Regular cardiac myocyte (primary cell): ENCODE data around the gene HEATR5B. TPM values are rescaled to one million over a fixed set of nuclear protein-coding genes. Genes with fewer than 3 reads are reported as not detected.

Experiments used
- total RNA-seq: library from RNA; depleted of rRNA; stranded (reverse); fragments of >200 nt; gene quantifications from 2 replicates; pipeline ENCODE4 v1.2.3, GENCODE V29; 2014

The HEATR5B gene
- 19.9 and 27.9 TPM in 2 replicates for total RNA-seq

GRCh38 chr2:37083873-37084794 lies at the start of gene HEATR5B, which contains the start of gene GPATCH11:
TSS of gene HEATR5B (minus strand) at chr2:37084372. CDS start at chr2:37083414, 958 bp downstream.
TSS of gene GPATCH11 (plus strand) at chr2:37084518. CDS start at chr2:37088382, 3,864 bp downstream.

DNA sequence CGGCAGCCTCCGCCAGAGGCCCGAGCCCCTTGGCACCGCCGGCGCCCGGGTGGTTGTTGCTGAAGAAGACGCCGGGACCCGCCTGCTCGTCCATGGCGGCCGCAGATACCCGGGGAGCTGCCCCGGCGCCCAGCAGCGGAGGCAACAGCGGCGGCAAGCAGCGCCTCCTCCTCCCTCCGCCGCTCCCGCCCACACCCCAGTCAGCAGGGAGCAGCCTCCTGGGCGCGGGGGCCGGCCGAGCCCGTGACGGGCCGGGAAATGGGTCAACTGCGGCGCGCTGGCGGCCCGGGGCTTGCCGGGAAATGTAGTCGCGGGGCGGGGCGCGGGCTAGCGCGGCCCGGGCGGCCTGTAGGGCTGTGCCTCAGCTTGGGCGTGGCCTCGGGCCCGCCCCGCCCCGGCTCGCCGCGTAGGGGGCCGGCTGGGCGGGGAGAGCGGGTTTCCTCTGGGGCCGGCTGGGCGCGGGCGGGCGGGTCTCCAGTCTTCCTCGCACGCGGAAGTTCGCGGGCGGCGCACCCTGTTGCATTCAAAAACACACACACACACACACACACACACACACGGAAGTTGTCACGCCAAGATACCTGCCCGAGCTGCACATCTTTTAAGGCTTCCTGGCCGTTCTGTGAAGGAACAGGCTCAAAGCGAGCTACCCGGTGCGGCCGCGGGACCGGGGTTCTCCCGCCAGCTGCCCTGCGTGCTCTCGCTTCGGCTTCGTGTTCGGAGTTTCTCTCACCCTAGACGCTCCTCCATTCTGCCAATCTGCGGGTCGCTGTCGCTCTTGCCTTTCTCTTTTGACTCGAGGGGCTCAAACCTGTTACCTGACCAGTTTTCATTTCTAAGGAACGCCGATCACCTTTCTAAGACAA lies 117.6 kb downstream of the HEATR5B start, which contains the start of gene STRN:
Gene STRN (minus strand): TSS at position 167 of the 866 bp plus-strand sequence. CDS start 73 bp downstream, at position 94.

Other genes with a start within 250 kb of the HEATR5B start
- gene STRN, start 117.8 kb downstream of the HEATR5B start, total RNA-seq = 14.1 and 14.4 TPM in 2 replicates
- 7.0 and 10.9 TPM in 2 replicates for gene GPATCH11, start 146 bp upstream of the HEATR5B start, total RNA-seq
- gene EIF2AK2, start 72.6 kb upstream of the HEATR5B start, total RNA-seq = 25.1 and 37.0 TPM in 2 replicates
- gene SULT6B1, start 104.3 kb upstream of the HEATR5B start, total RNA-seq = not detected in 2 replicates
- 13.0 and 13.8 TPM in 2 replicates for gene CEBPZOS, start 112.1 kb upstream of the HEATR5B start, total RNA-seq
- gene CEBPZ, start 147.2 kb upstream of the HEATR5B start, total RNA-seq = 58.3 and 83.4 TPM in 2 replicates
- gene NDUFAF7, start 147.3 kb upstream of the HEATR5B start, total RNA-seq = 12.3 and 18.6 TPM in 2 replicates
- 53.7 and 58.1 TPM in 2 replicates for gene PRKD3, start 240.5 kb upstream of the HEATR5B start, total RNA-seq